ENCODE measurements around the gene MCFD2. TPM values are rescaled to one million over a fixed set of nuclear protein-coding genes. Genes with fewer than 3 reads are reported as not detected.

MCFD2 gene
- total RNA-seq, 4 donors from 2014 or later: 61.9 to 89.5 (median 74.2) TPM

GRCh38 chr2:46852124-46852523 is 63.5 kb downstream of the MCFD2 start:
- intact Hi-C loops (cut with DNase I): no loop called here
- H3K27ac ChIP-seq (replicated peaks in 1 of 4): peak overlapping the region; percentile 87 to 95 (median 92)
- H3K4me1 ChIP-seq: peaks cover 64 to 92% (median 87%) of the 10 kb centered on the region in 4 donors
- DNase-seq (ENCODE audit: extremely low spot score): no peak
- no peaks in the 10 kb centered on the region for H3K9me3 ChIP-seq
- H3K4me3 ChIP-seq: no peak overlapping the region
- 88% methylated on average over 9 of the region's 9 CpGs for WGBS
- TF ChIP-seq EP300 (IDR thresholded peaks at IDR 0.05): no peak
- TF ChIP-seq CTCF (IDR thresholded peaks at IDR 0.05): no peak
- TF ChIP-seq POLR2A (IDR thresholded peaks at IDR 0.05; ENCODE audit: low read depth): no peak
- TF ChIP-seq POLR2AphosphoS5 (IDR thresholded peaks at IDR 0.05): no peak
- H3K36me3 ChIP-seq: no peaks in the 10 kb centered on the region
- no peaks in the 10 kb centered on the region for H3K27me3 ChIP-seq

Small RNAs within 50 kb of the gene (small RNA-seq; reads per million reads assigned to genes)
- gene AC093732.2: 0 reads per million in 3 donors

Other genes with a start within 250 kb of the MCFD2 start
- gene SOCS5, start 216.5 kb downstream of the MCFD2 start, total RNA-seq: 10 to 100 TPM; 47.2 to 73.5 (median 59.5) TPM
- gene TTC7A, start 25.4 kb upstream of the MCFD2 start, total RNA-seq: 10 to 100 TPM; 17.1 to 38.0 (median 24.8) TPM
- gene STPG4, start 239.5 kb upstream of the MCFD2 start, total RNA-seq: not detected